AG10803 (cell line): ENCODE measurements around the gene NF2.
A peak's percentile ranks its signal among the peaks of the same experiment; 100 is the strongest.

ENCODE experiments used
- DNase-seq: peaks from one replicate; pipeline ENCODE4 v3.0.0; 2010; ENCODE audit warnings: low read depth
- H3K4me3 ChIP-seq: 2 replicates; pipeline ENCODE4 v1.5.1; 2011; ENCODE audit warnings: mild to moderate bottlenecking, low read length, control low read depth
- CTCF ChIP-seq: conservative IDR thresholded peaks from 2 replicates; pipeline ENCODE4 v1.5.1; 2011; ENCODE audit warnings: mild to moderate bottlenecking, low read length, control low read depth, inconsistent platforms

Gene NF2

GRCh38 chr22:29633514-29634312 is 30.3 kb downstream of the NF2 start:
- DNase-seq, result no peak
- no peak for TF ChIP-seq CTCF
- no peak overlapping the region for H3K4me3 ChIP-seq

GRCh38 chr22:29634847-29635246 is 31.4 kb downstream of the NF2 start:
- H3K4me3 ChIP-seq, result no peak overlapping the region
- TF ChIP-seq CTCF, result no peak
- no peak for DNase-seq

GRCh38 chr22:29635734-29636357 is 32.4 kb downstream of the NF2 start:
- H3K4me3 ChIP-seq, result no peak overlapping the region
- DNase-seq, result peak; percentile 76
- peak; percentile 75 for TF ChIP-seq CTCF

GRCh38 chr22:29636751-29637150 is 33.3 kb downstream of the NF2 start:
- no peak overlapping the region for H3K4me3 ChIP-seq
- TF ChIP-seq CTCF, result no peak
- no peak for DNase-seq

- no peak for DNase-seq
- TF ChIP-seq CTCF, result no peak
- no peak overlapping the region for H3K4me3 ChIP-seq
Observed at GRCh38 chr22:29637181-29637580, 33.7 kb downstream of the NF2 start.

GRCh38 chr22:29638678-29639077 is 35.2 kb downstream of the NF2 start:
- no peak for DNase-seq
- TF ChIP-seq CTCF, result no peak
- no peak overlapping the region for H3K4me3 ChIP-seq

GRCh38 chr22:29639096-29639495 is 35.7 kb downstream of the NF2 start:
- H3K4me3 ChIP-seq, result no peak overlapping the region
- TF ChIP-seq CTCF, result no peak
- DNase-seq, result no peak
